ENCODE data around the gene NAV2. TPM values are rescaled to one million over a fixed set of nuclear protein-coding genes. Genes with fewer than 3 reads are reported as not detected.
"Not testable (repeated sequence)": the region's sequence is repeated elsewhere in the genome, so short reads cannot be mapped to it uniquely, and the experiment has no call there.

The NAV2 gene
- total RNA-seq, 1 donor: 11.2 TPM

GRCh38 chr11:20000022-20000350, 287.3 kb downstream of the NAV2 start:
- no peak for TF ChIP-seq CTCF (IDR thresholded peaks at IDR 0.05; ENCODE audit: insufficient read depth, low read depth, low read length)
- DNase-seq (ENCODE audit: low read depth): no peak

GRCh38 chr11:20000351-20001134, 287.9 kb downstream of the NAV2 start:
- no peak for DNase-seq (ENCODE audit: low read depth)
- TF ChIP-seq CTCF (IDR thresholded peaks at IDR 0.05; ENCODE audit: insufficient read depth, low read depth, low read length): no peak
- H3K4me3 ChIP-seq (ENCODE audit: low read depth, low read length): no peak overlapping the region

More at GRCh38 chr11:20000022-20000350, 287.3 kb downstream of the NAV2 start:
- no peak overlapping the region for H3K4me3 ChIP-seq (ENCODE audit: low read depth, low read length)

GRCh38 chr11:20002312-20003216, 289.9 kb downstream of the NAV2 start:
- no peak for TF ChIP-seq CTCF (IDR thresholded peaks at IDR 0.05; ENCODE audit: insufficient read depth, low read depth, low read length)
- DNase-seq (ENCODE audit: low read depth): no peak
- H3K4me3 ChIP-seq (ENCODE audit: low read depth, low read length): no peak overlapping the region

GRCh38 chr11:20003351-20003750, 290.7 kb downstream of the NAV2 start:
- no peak for TF ChIP-seq CTCF (IDR thresholded peaks at IDR 0.05; ENCODE audit: insufficient read depth, low read depth, low read length)
- no peak overlapping the region for H3K4me3 ChIP-seq (ENCODE audit: low read depth, low read length)
- DNase-seq (ENCODE audit: low read depth): no peak

GRCh38 chr11:20004866-20005265, 292.2 kb downstream of the NAV2 start:
- H3K4me3 ChIP-seq (ENCODE audit: low read depth, low read length): no peak overlapping the region
- DNase-seq (ENCODE audit: low read depth): no peak
- no peak for TF ChIP-seq CTCF (IDR thresholded peaks at IDR 0.05; ENCODE audit: insufficient read depth, low read depth, low read length)

GRCh38 chr11:20005747-20006146, 293.1 kb downstream of the NAV2 start:
- no peak overlapping the region for H3K4me3 ChIP-seq (ENCODE audit: low read depth, low read length)
- no peak for TF ChIP-seq CTCF (IDR thresholded peaks at IDR 0.05; ENCODE audit: insufficient read depth, low read depth, low read length)
- DNase-seq (ENCODE audit: low read depth): no peak

GRCh38 chr11:20006618-20007017, 294.0 kb downstream of the NAV2 start:
- not testable (repeated sequence) for H3K4me3 ChIP-seq (ENCODE audit: low read depth, low read length); DNase-seq (ENCODE audit: low read depth)

All from fibroblast of villous mesenchyme (primary cell).